NB4 (cell line): ENCODE results near the gene ZNRF3.

Experiments used
- DNase-seq: peaks from one replicate; pipeline ENCODE4 v3.0.0; 2010; ENCODE audit warnings: low read depth
- H3K4me3 ChIP-seq: one replicate; pipeline ENCODE4 v1.5.1; 2011; ENCODE audit warnings: mild to moderate bottlenecking, low read depth, low read length, moderate library complexity
- CTCF ChIP-seq: IDR thresholded peaks from one replicate; pipeline ENCODE4 v1.5.1; 2012; ENCODE audit warnings: low read depth, low read length
- MAX ChIP-seq: IDR thresholded peaks from 2 replicates; pipeline ENCODE4 v1.6.1; 2011; ENCODE audit warnings: low read depth, low read length
- MYC ChIP-seq: IDR thresholded peaks from 2 replicates; pipeline ENCODE4 v1.6.1; 2011; ENCODE audit warnings: low read depth, low read length
- POLR2A ChIP-seq: IDR thresholded peaks from 2 replicates; pipeline ENCODE4 v1.6.1; 2011; ENCODE audit warnings: mild to moderate bottlenecking; ENCODE audit not compliant: insufficient read length; ENCODE audit errors: extremely low read depth

The ZNRF3 gene

GRCh38 chr22:29053048-29053702 is 169.8 kb downstream of the ZNRF3 start:
- TF ChIP-seq MAX: no peak
- no peak for TF ChIP-seq MYC
- TF ChIP-seq POLR2A: no peak
- TF ChIP-seq CTCF: no peak

DNA sequence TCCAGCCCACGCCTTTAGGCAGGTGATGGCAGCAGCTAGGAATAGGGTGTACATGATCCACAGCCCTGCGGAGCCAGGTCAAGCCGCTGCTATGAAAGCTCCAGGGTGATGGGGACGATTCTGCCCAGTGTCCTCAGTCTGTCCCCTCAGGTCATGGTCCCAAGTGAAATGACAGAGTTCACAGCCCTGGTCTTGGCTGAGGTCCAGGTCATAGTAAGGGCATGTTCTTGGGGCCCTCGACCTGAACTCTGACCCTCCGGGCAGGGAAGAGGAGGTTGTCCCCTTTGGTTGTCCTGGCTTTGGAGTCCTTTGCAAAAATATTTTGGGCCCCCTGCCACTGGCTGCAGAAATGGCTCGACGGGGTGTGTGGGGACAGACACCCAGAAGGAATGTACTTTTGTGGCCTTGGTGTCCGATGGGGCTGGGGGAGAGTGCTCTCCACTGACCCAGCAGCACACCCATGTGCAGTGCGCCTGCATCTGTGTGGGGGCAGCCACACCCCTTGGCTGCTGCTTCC is 170.9 kb downstream of the ZNRF3 start:
- TF ChIP-seq MAX (no peak), POLR2A (no peak), CTCF (no peak), MYC (no peak)
- H3K4me3 ChIP-seq: no peak overlapping the region
- DNase-seq: no peak

More at GRCh38 chr22:29053048-29053702, 169.8 kb downstream of the ZNRF3 start:
- no peak for DNase-seq
- H3K4me3 ChIP-seq: no peak overlapping the region

DNA sequence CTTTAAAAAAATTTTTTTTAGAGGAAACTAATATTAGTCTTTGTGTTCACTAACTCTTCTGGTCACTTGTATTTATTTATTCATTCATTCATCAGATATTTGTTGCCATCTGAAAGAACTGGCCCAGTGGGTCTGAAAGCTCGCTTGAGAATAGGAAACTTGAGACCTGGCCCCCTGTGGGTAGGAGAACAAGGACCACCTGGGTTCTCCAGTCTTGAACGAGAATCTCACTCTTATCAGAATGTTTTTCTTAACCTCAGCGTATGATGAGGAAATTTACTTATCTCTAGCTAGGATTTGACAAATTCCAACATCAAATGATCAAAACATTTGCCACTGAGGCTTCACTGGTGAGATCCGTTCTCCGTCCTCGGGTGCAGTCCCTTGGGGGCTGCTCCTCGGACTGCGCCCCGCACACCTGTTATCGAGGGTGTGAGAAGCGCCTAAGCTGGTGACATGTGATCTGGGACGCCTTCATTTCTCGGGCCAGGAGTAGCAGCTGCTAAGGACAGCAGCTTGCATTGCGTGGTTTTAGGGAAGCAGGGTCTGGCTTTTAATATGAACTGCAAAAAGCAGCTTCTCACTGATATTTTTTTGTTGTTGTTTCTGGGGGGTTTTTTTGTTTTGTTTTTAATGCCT is 171.9 kb downstream of the ZNRF3 start:
- no peak for DNase-seq
- no peak for TF ChIP-seq MAX
- no peak for TF ChIP-seq POLR2A
- TF ChIP-seq MYC: no peak
- TF ChIP-seq CTCF: no peak
- H3K4me3 ChIP-seq: no peak overlapping the region

DNA sequence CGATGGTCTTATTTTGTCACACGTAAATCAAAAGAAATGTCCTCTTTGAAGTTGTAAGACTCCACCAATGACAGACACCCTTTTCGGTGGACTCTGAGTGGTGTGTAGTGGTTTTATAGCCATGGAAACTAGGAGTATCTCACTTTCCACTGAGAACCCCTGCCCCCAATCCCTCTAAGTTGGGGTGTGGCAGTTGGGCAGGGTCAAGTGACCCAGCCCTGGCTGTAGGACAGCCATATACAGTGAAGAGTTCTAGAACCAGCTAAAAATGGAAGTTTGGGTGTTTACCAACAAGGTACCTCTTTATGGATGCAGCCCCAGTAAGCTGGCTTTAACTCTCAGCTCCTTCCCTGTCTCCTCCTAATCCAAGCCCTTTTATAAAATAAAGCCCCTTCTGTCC is 173.1 kb downstream of the ZNRF3 start:
- no peak for TF ChIP-seq POLR2A
- TF ChIP-seq MAX: no peak
- no peak for TF ChIP-seq CTCF
- TF ChIP-seq MYC: no peak
- DNase-seq: no peak

DNA sequence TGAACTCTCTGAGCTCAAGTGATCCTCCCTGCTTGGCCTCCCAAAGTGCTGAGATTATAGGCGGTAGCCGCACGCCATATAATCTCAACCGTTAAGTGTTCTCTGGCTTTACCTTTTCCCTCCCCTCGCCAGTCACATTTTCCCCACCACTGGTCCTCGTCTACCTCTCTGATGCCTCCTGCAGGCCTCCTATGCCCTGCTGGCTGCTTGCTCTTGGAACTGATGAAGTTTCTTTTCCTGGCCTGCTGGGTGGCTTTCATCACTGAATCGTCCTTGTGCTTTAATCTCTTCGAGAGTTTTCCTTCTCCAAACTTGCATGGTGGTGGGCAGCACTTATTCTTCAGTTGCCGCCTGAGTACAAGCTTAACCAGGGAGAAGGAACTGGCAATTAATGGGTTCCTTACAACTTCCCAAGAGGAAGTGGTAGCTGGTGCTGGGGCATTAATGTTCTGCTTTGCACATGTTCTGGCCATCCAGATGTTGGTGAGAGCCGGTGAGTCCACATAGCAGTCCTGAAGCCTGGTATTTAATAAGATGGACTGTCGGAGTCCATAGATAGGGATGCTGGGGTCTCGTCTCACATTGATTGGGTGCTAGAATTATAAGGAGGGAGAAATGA is 177.0 kb downstream of the ZNRF3 start:
- H3K4me3 ChIP-seq: no peak overlapping the region
- no peak for TF ChIP-seq MAX
- TF ChIP-seq POLR2A: no peak
- no peak for TF ChIP-seq MYC
- TF ChIP-seq CTCF: no peak
- DNase-seq: no peak

More for the DNA sequence above, 173.1 kb downstream of the ZNRF3 start:
- no peak overlapping the region for H3K4me3 ChIP-seq
